H9 (cell line): Measurements from ENCODE around the gene AHNAK2. TPM values are rescaled to one million over a fixed set of nuclear protein-coding genes. Genes with fewer than 3 reads are reported as not detected.

Source experiments
- DNase-seq: peaks from one replicate; pipeline ENCODE4 v3.0.0-alpha.2; 2017
- H2AFZ ChIP-seq: one replicate; pipeline ENCODE4 v1.6.1; 2013; ENCODE audit warnings: mild to moderate bottlenecking, low read length, control low read depth, moderate library complexity
- H2AK5ac ChIP-seq: 2 replicates; pipeline ENCODE4 v1.6.1; 2013; ENCODE audit warnings: low read length, control low read depth, mixed read lengths; ENCODE audit not compliant: insufficient read length
- H2BK120ac ChIP-seq: one replicate; pipeline ENCODE4 v1.6.1; 2013; ENCODE audit warnings: low read depth, mild to moderate bottlenecking, low read length, control low read depth, inconsistent platforms; ENCODE audit not compliant: poor library complexity, severe bottlenecking
- H2BK12ac ChIP-seq: 2 replicates; pipeline ENCODE4 v1.6.1; 2013; ENCODE audit warnings: low read length, control low read depth, mixed read lengths, low read depth; ENCODE audit not compliant: insufficient read length
- H2BK15ac ChIP-seq: 2 replicates; pipeline ENCODE4 v1.6.1; 2013; ENCODE audit warnings: low read depth, low read length, control low read depth
- H2BK20ac ChIP-seq: one replicate; pipeline ENCODE4 v1.6.1; 2013; ENCODE audit warnings: low read depth, mild to moderate bottlenecking, low read length, control low read depth, inconsistent platforms; ENCODE audit not compliant: poor library complexity, severe bottlenecking
- H2BK5ac ChIP-seq: 2 replicates; pipeline ENCODE4 v1.6.1; 2013; ENCODE audit warnings: low read length, control low read depth, mixed read lengths; ENCODE audit not compliant: insufficient read length
- H3K14ac ChIP-seq: 2 replicates; pipeline ENCODE4 v1.6.1; 2013; ENCODE audit warnings: low read length, control low read depth; ENCODE audit not compliant: insufficient read depth
- H3K18ac ChIP-seq: 2 replicates; pipeline ENCODE4 v1.6.1; 2013; ENCODE audit warnings: low read depth, mild to moderate bottlenecking, mixed read lengths, low read length, control low read depth; ENCODE audit not compliant: insufficient read length
- H3K23ac ChIP-seq: 2 replicates; pipeline ENCODE4 v1.6.1; 2013; ENCODE audit warnings: low read length, control low read depth, mixed read lengths, low read depth; ENCODE audit not compliant: insufficient read length
- H3K23me2 ChIP-seq: 2 replicates; pipeline ENCODE4 v1.6.1; 2013; ENCODE audit warnings: low read depth, mild to moderate bottlenecking, mixed read lengths, low read length, control low read depth; ENCODE audit not compliant: insufficient read length, poor library complexity, severe bottlenecking
- H3K27ac ChIP-seq: 2 replicates; pipeline ENCODE4 v1.5.1; 2013; ENCODE audit warnings: low read length, control low read depth, mixed read lengths, low read depth; ENCODE audit not compliant: insufficient read length
- H3K27me3 ChIP-seq: 2 replicates; pipeline ENCODE4 v1.6.1; 2013; ENCODE audit warnings: low read length, control low read depth, inconsistent platforms; ENCODE audit not compliant: insufficient read depth
- H3K4ac ChIP-seq: 2 replicates; pipeline ENCODE4 v1.6.1; 2013; ENCODE audit warnings: low read depth, mild to moderate bottlenecking, control low read depth, inconsistent platforms, low read length, moderate library complexity
- H3K4me1 ChIP-seq: 2 replicates; pipeline ENCODE4 v1.6.1; 2013; ENCODE audit warnings: low read length, control low read depth, inconsistent platforms; ENCODE audit not compliant: insufficient read depth
- H3K4me2 ChIP-seq: 2 replicates; pipeline ENCODE4 v1.6.1; 2013; ENCODE audit warnings: low read length, control low read depth, mixed read lengths; ENCODE audit not compliant: insufficient read length, insufficient read depth
- H3K56ac ChIP-seq: 2 replicates; pipeline ENCODE4 v1.6.1; 2013; ENCODE audit warnings: low read depth, mild to moderate bottlenecking, mixed read lengths, low read length, control low read depth; ENCODE audit not compliant: insufficient read length
- H3K79me1 ChIP-seq: 2 replicates; pipeline ENCODE4 v1.6.1; 2013; ENCODE audit warnings: low read depth, mild to moderate bottlenecking, moderate library complexity, low read length, control low read depth, inconsistent platforms; ENCODE audit not compliant: insufficient read depth, poor library complexity, severe bottlenecking
- H3K79me2 ChIP-seq: 2 replicates; pipeline ENCODE4 v1.6.1; 2013; ENCODE audit warnings: low read length, control low read depth, inconsistent platforms; ENCODE audit not compliant: insufficient read depth
- H3K9ac ChIP-seq: 2 replicates; pipeline ENCODE4 v1.6.1; 2013; ENCODE audit warnings: low read length, control low read depth, mixed read lengths; ENCODE audit not compliant: insufficient read length; ENCODE audit errors: extremely low read depth
- H3K9me3 ChIP-seq: one replicate; pipeline ENCODE4 v1.6.1; 2013; ENCODE audit warnings: low read depth, low read length, inconsistent platforms; ENCODE audit not compliant: control insufficient read depth
- H3T11ph ChIP-seq: one replicate; pipeline ENCODE4 v1.6.1; 2013; ENCODE audit warnings: mild to moderate bottlenecking, low read length, control low read depth, inconsistent platforms
- H4K20me1 ChIP-seq: one replicate; pipeline ENCODE4 v1.6.1; 2013; ENCODE audit not compliant: control insufficient read depth, insufficient read length, insufficient read depth
- H4K5ac ChIP-seq: 2 replicates; pipeline ENCODE4 v1.6.1; 2013; ENCODE audit warnings: low read depth, mild to moderate bottlenecking, mixed read lengths, low read length, control low read depth; ENCODE audit not compliant: insufficient read length
- H4K8ac ChIP-seq: replicated peaks from 2 replicates; pipeline ENCODE4 v1.6.1; 2013; ENCODE audit warnings: low read length, control low read depth, mixed read lengths, low read depth; ENCODE audit not compliant: insufficient read length
- H4K91ac ChIP-seq: 2 replicates; pipeline ENCODE4 v1.6.1; 2013; ENCODE audit warnings: low read depth, mild to moderate bottlenecking, moderate library complexity, mixed read lengths, low read length, control low read depth; ENCODE audit not compliant: insufficient read length
- H3K27ac Mint-ChIP-seq, 3 experiments: 2 replicates in 2 of 3; 3 replicates in 1 of 3; pipeline ENCODE4 v1.8.0; 2020 to 2021; ENCODE audit warnings: mixed read lengths in 3 of 3, mild to moderate bottlenecking in 1 of 3, moderate library complexity in 1 of 3
- H3K27me3 Mint-ChIP-seq: 2 replicates; pipeline ENCODE4 v1.8.0; 2021; ENCODE audit warnings: low read depth, mild to moderate bottlenecking, moderate library complexity, mixed read lengths
- H3K36me3 Mint-ChIP-seq, 3 experiments: 2 replicates in 2 of 3; 3 replicates in 1 of 3; pipeline ENCODE4 v1.8.0; 2020 to 2021; ENCODE audit warnings: low read depth in 3 of 3, mixed read lengths in 3 of 3; ENCODE audit not compliant: insufficient read depth in 1 of 3
- H3K4me1 Mint-ChIP-seq, 2 experiments: 2 replicates each; pipeline ENCODE4 v1.8.0; 2020; ENCODE audit warnings: mixed read lengths in 2 of 2
- H3K4me3 Mint-ChIP-seq, 2 experiments: 2 replicates in 1 of 2; 3 replicates in 1 of 2; pipeline ENCODE4 v1.8.0; 2020 to 2021; ENCODE audit warnings: mild to moderate bottlenecking in 2 of 2, mixed read lengths in 2 of 2, moderate library complexity in 1 of 2
- H3K9me3 Mint-ChIP-seq, 2 experiments: 2 replicates in 1 of 2; 3 replicates in 1 of 2; pipeline ENCODE4 v1.8.0; 2020; ENCODE audit warnings: mild to moderate bottlenecking in 2 of 2, mixed read lengths in 2 of 2, moderate library complexity in 1 of 2
- WGBS: extraction: QIAGEN DNeasy Blood & Tissue Kit; methylation state at CpG from one replicate; pipeline ENCODE4 v1.1.7; 2013; ENCODE audit warnings: missing lambda C conversion rate, low lambda C conversion rate, mixed read lengths; ENCODE audit not compliant: insufficient read length; ENCODE audit errors: extremely low coverage; 5-methylcytosine and 5-hydroxymethylcytosine counted together
- total RNA-seq: library from RNA; stranded (reverse); gene quantifications from 2 replicates; pipeline ENCODE4 v1.2.1, GENCODE V29; 2021
- TF ChIP-seq, protein P1 (sequence below): fragments of 200-600 bp; sonication (generic); conservative IDR thresholded peaks from 3 replicates; pipeline ENCODE4 v1.8.0; 2021; ENCODE audit warnings: antibody characterized with exemption, mild to moderate bottlenecking

The AHNAK2 gene
- total RNA-seq, 1 experiment from 2014 or later, result 2.8 TPM

GRCh38 chr14:104994978-104995377 lies 16.8 kb upstream of the AHNAK2 start:
- no peak overlapping the region for H2BK20ac ChIP-seq
- no peak overlapping the region for H4K8ac ChIP-seq
- H2AFZ ChIP-seq, result no peak overlapping the region
- H3K4ac ChIP-seq, result no peak overlapping the region
- no CpG with 5 or more reads among the region's 6 CpGs for WGBS
- H3K9ac ChIP-seq, result no peak overlapping the region
- no peaks in the 10 kb centered on the region for H3K27me3 Mint-ChIP-seq
- no peaks in the 10 kb centered on the region for H3K23me2 ChIP-seq
- peaks cover 4 to 16% (median 8%) of the 10 kb centered on the region in 3 experiments for H3K36me3 Mint-ChIP-seq
- H2AK5ac ChIP-seq, result no peak overlapping the region
- H3K27ac ChIP-seq, result no peak overlapping the region
- H3K9me3 ChIP-seq, result no peaks in the 10 kb centered on the region
- no peaks in the 10 kb centered on the region for H4K20me1 ChIP-seq
- no peak overlapping the region for H3K18ac ChIP-seq
- H3K23ac ChIP-seq, result no peak overlapping the region
- no peak overlapping the region for H4K91ac ChIP-seq
- H3K4me1 Mint-ChIP-seq, result no peaks in the 10 kb centered on the region
- no peak overlapping the region for H3T11ph ChIP-seq
- H2BK15ac ChIP-seq, result no peak overlapping the region
- H2BK12ac ChIP-seq, result no peak overlapping the region
- no peaks in the 10 kb centered on the region for H3K79me1 ChIP-seq
- H3K56ac ChIP-seq, result no peak overlapping the region
- H3K4me1 ChIP-seq, result no peaks in the 10 kb centered on the region
- DNase-seq, result no peak
- peak overlapping the region in 1 of 3 experiments; percentile 75; a peak in 2 of 7 replicates for H3K27ac Mint-ChIP-seq
- no peaks in the 10 kb centered on the region for H3K79me2 ChIP-seq
- H3K4me3 Mint-ChIP-seq, result no peak overlapping the region
- no peak overlapping the region for H3K14ac ChIP-seq
- no peak overlapping the region for H2BK5ac ChIP-seq
- TF ChIP-seq, protein P1, sequence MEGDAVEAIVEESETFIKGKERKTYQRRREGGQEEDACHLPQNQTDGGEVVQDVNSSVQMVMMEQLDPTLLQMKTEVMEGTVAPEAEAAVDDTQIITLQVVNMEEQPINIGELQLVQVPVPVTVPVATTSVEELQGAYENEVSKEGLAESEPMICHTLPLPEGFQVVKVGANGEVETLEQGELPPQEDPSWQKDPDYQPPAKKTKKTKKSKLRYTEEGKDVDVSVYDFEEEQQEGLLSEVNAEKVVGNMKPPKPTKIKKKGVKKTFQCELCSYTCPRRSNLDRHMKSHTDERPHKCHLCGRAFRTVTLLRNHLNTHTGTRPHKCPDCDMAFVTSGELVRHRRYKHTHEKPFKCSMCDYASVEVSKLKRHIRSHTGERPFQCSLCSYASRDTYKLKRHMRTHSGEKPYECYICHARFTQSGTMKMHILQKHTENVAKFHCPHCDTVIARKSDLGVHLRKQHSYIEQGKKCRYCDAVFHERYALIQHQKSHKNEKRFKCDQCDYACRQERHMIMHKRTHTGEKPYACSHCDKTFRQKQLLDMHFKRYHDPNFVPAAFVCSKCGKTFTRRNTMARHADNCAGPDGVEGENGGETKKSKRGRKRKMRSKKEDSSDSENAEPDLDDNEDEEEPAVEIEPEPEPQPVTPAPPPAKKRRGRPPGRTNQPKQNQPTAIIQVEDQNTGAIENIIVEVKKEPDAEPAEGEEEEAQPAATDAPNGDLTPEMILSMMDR, result no peak
- no peaks in the 10 kb centered on the region for H3K27me3 ChIP-seq
- no peak overlapping the region for H2BK120ac ChIP-seq
- H3K9me3 Mint-ChIP-seq, result peaks cover 0 to 3% of the 10 kb centered on the region in 2 experiments; a peak in 2 of 5 replicates
- no peak overlapping the region for H3K4me2 ChIP-seq
- no peak overlapping the region for H4K5ac ChIP-seq
